ENCODE measurements around the gene OR5H14.
"Not testable (repeated sequence)": the region's sequence is repeated elsewhere in the genome, so short reads cannot be mapped to it uniquely, and the experiment has no call there.

The OR5H14 gene

GRCh38 chr3:98147179-98147578 lies at the start of gene OR5H14:
OR5H14 (plus strand) TSS chr3:98147479; CDS start chr3:98149386, 1,907 bp downstream.
- Mint-ChIP-seq H3K27ac (no peak within 1 kb of the TSS), H3K4me1 (no peaks in the 10 kb centered on the region), H3K36me3 (no peaks in the 10 kb centered on the region), H3K27me3 (no peaks in the 10 kb centered on the region), H3K4me3 (no peak within 1 kb of the TSS), H3K9me3 (no peaks in the 10 kb centered on the region)

GRCh38 chr3:98099848-98100247 lies 47.4 kb upstream of the OR5H14 start:
- H3K27me3 Mint-ChIP-seq: peaks cover 4% of the 10 kb centered on the region
- H3K9me3 Mint-ChIP-seq: peaks cover 5% of the 10 kb centered on the region
- no peaks in the 10 kb centered on the region for H3K4me1 Mint-ChIP-seq
- H3K4me3 Mint-ChIP-seq: no peak overlapping the region
- no peak overlapping the region for H3K27ac Mint-ChIP-seq
- H3K36me3 Mint-ChIP-seq: no peaks in the 10 kb centered on the region

DNA sequence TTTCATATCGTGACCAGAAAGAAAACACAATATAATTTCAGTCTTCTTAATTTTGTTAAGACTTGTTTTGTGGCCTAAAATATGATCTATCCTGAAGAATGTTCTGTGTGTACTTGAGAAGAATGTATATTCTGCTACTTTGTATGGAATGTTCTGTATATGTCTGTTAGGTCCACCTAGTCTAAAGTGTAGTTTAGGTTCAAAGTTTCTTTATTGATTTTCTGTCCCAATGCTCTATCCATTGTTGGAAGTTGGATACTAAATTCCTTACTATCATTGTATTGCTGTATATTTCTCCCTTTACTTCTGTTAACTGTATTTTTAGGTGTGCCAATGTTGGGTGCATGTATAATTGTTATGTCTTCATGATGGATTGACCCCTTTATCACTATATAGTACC lies 39.1 kb upstream of the OR5H14 start:
- Mint-ChIP-seq H3K9me3 (no peaks in the 10 kb centered on the region), H3K4me3 (no peak overlapping the region), H3K4me1 (no peaks in the 10 kb centered on the region), H3K36me3 (no peaks in the 10 kb centered on the region), H3K27ac (no peak overlapping the region), H3K27me3 (peaks cover 4% of the 10 kb centered on the region)

GRCh38 chr3:98109807-98110549 lies 37.3 kb upstream of the OR5H14 start:
- Mint-ChIP-seq H3K27me3 (peaks cover 8% of the 10 kb centered on the region), H3K36me3 (no peaks in the 10 kb centered on the region), H3K27ac (no peak overlapping the region), H3K9me3 (no peaks in the 10 kb centered on the region), H3K4me1 (no peaks in the 10 kb centered on the region), H3K4me3 (no peak overlapping the region)

- no peaks in the 10 kb centered on the region for H3K36me3 Mint-ChIP-seq
- no peaks in the 10 kb centered on the region for H3K9me3 Mint-ChIP-seq
- H3K4me1 Mint-ChIP-seq: no peaks in the 10 kb centered on the region
- no peak overlapping the region for H3K27ac Mint-ChIP-seq
- H3K4me3 Mint-ChIP-seq: no peak overlapping the region
- H3K27me3 Mint-ChIP-seq: peaks cover 8% of the 10 kb centered on the region
These were observed 36.8 kb upstream of the OR5H14 start for GRCh38 chr3:98110550-98110908.

GRCh38 chr3:98114264-98114663 lies 33.0 kb upstream of the OR5H14 start:
- Mint-ChIP-seq H3K4me1 (no peaks in the 10 kb centered on the region), H3K27me3 (peaks cover 3% of the 10 kb centered on the region), H3K36me3 (no peaks in the 10 kb centered on the region), H3K27ac (no peak overlapping the region), H3K4me3 (no peak overlapping the region), H3K9me3 (peaks cover 12% of the 10 kb centered on the region)

- Mint-ChIP-seq H3K9me3 (peaks cover 12% of the 10 kb centered on the region), H3K36me3 (no peaks in the 10 kb centered on the region), H3K4me1 (no peaks in the 10 kb centered on the region), H3K4me3 (no peak overlapping the region), H3K27me3 (peaks cover 3% of the 10 kb centered on the region), H3K27ac (no peak overlapping the region)
These were observed 31.6 kb upstream of the OR5H14 start for GRCh38 chr3:98115717-98116116.

DNA sequence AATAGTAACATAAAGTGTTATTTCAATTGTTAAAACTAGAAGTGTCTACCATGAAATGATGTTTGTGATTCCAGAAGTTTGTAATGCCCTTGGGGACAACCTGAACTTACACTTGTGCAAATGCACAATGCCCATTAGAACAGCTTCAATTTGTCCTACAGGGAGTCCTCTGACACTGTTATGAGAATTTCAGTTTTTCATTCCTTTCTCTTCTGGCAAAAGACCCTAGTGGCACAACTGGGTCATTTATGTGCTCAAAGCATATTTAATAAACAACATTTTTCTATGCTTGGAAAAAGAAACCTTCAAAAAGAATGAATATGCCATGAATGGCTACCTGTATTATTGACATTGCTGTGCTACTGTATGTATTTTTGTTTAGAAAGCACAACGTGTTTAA lies 16.9 kb upstream of the OR5H14 start, which contains the start of gene OR5H1:
Gene OR5H1, plus strand, starts transcription at position 301 of the 400 bp plus-strand sequence. CDS start 1,977 bp downstream, outside the sequence.
- no peaks in the 10 kb centered on the region for H3K36me3 Mint-ChIP-seq
- no peak within 1 kb of the TSS for H3K27ac Mint-ChIP-seq
- no peaks in the 10 kb centered on the region for H3K9me3 Mint-ChIP-seq
- no peaks in the 10 kb centered on the region for H3K4me1 Mint-ChIP-seq
- no peaks in the 10 kb centered on the region for H3K27me3 Mint-ChIP-seq
- no peak within 1 kb of the TSS for H3K4me3 Mint-ChIP-seq

DNA sequence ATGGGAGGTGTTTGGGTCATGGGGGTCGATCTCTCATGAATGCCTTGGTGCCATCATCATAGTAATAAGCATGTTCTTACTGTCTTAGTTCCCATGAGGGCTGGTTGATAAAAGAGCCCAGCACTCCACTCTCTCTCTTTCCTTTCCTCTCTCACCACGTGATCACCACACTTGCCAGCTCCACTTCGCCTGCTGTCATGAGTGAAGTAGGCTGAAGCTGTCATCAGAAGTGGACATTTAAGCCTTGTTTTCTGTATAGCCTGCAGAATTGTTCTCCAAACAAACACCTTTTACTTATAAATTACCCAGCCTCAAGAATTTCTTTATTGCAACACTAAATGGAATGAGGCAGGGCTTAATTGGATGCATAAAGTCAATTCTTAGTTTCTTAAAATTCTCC lies 10.6 kb upstream of the OR5H14 start:
- H3K27ac Mint-ChIP-seq: no peak overlapping the region
- no peaks in the 10 kb centered on the region for H3K36me3 Mint-ChIP-seq
- H3K9me3 Mint-ChIP-seq: no peaks in the 10 kb centered on the region
- no peaks in the 10 kb centered on the region for H3K27me3 Mint-ChIP-seq
- no peaks in the 10 kb centered on the region for H3K4me1 Mint-ChIP-seq
- H3K4me3 Mint-ChIP-seq: no peak overlapping the region

DNA sequence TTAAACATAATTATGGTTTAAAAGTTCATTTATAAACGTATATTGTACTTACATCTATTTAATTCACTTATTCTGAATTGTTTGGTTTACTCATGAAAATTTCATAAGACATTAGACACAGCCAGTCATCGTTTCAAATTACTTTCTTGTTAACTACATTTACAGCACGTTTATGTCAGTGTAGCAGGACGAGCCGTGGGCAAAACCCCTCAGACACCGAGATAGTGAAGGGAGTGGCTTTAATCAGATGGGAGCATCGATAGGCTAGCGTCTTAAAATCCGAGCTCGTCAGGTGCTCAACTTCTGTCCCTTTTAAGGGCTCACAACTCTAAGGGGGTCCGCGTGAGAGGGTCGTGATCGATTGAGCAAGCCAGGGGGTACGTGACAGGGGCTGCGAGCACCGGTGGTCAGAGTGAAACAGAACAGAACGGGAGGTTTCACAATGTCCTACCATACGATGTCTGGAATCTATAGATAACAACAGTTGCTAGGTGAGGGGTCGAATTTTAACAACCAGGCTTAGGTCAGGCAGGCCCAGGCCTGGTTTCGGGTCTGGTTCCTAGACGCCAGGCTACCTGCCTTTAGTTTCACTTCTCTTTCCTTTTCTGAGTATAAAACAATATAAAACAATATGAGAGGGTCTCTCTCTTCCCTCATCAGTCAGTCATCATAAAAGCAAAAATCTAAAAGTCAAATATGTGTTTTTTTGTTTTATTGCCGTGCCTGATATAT lies 9.3 kb upstream of the OR5H14 start:
- H3K27ac Mint-ChIP-seq, H3K4me3 Mint-ChIP-seq, H3K4me1 Mint-ChIP-seq, H3K27me3 Mint-ChIP-seq, H3K9me3 Mint-ChIP-seq, H3K36me3 Mint-ChIP-seq: not testable (repeated sequence)

GRCh38 chr3:98140531-98140930 lies 6.7 kb upstream of the OR5H14 start:
- Mint-ChIP-seq H3K36me3 (no peaks in the 10 kb centered on the region), H3K4me1 (no peaks in the 10 kb centered on the region), H3K4me3 (no peak overlapping the region), H3K9me3 (no peaks in the 10 kb centered on the region), H3K27me3 (no peaks in the 10 kb centered on the region), H3K27ac (no peak overlapping the region)

GRCh38 chr3:98148751-98149150 lies 1.5 kb downstream of the OR5H14 start:
- no peaks in the 10 kb centered on the region for H3K4me1 Mint-ChIP-seq
- H3K27me3 Mint-ChIP-seq: no peaks in the 10 kb centered on the region
- H3K9me3 Mint-ChIP-seq: no peaks in the 10 kb centered on the region
- no peak overlapping the region for H3K27ac Mint-ChIP-seq
- no peaks in the 10 kb centered on the region for H3K36me3 Mint-ChIP-seq
- no peak overlapping the region for H3K4me3 Mint-ChIP-seq

DNA sequence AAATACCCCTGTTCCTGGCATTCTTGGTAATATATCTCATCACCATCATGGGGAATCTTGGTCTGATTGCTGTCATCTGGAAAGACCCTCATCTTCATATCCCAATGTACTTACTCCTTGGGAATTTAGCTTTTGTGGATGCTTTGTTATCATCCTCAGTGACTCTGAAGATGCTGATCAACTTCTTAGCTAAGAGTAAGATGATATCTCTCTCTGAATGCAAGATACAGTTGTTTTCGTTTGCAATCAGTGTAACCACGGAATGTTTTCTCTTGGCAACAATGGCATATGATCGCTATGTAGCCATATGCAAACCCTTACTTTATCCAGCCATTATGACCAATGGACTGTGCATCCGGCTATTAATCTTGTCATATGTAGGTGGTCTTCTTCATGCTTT lies 2.2 kb downstream of the OR5H14 start:
- H3K9me3 Mint-ChIP-seq, H3K4me3 Mint-ChIP-seq, H3K36me3 Mint-ChIP-seq, H3K4me1 Mint-ChIP-seq, H3K27ac Mint-ChIP-seq, H3K27me3 Mint-ChIP-seq: not testable (repeated sequence)

GRCh38 chr3:98151241-98151640 lies 4.0 kb downstream of the OR5H14 start:
- Mint-ChIP-seq H3K4me1 (no peaks in the 10 kb centered on the region), H3K9me3 (no peaks in the 10 kb centered on the region), H3K27me3 (no peaks in the 10 kb centered on the region), H3K4me3 (no peak overlapping the region), H3K27ac (no peak overlapping the region), H3K36me3 (no peaks in the 10 kb centered on the region)

- Mint-ChIP-seq H3K36me3 (no peaks in the 10 kb centered on the region), H3K9me3 (no peaks in the 10 kb centered on the region), H3K4me3 (no peak within 1 kb of the TSS), H3K4me1 (no peaks in the 10 kb centered on the region), H3K27ac (no peak within 1 kb of the TSS), H3K27me3 (peaks cover 3% of the 10 kb centered on the region)
These were observed 19.1 kb downstream of the OR5H14 start, which contains the start of gene OR5H15 for GRCh38 chr3:98166396-98166795. OR5H15 (plus strand) TSS chr3:98166696; CDS start chr3:98168700, 2,004 bp downstream.

DNA sequence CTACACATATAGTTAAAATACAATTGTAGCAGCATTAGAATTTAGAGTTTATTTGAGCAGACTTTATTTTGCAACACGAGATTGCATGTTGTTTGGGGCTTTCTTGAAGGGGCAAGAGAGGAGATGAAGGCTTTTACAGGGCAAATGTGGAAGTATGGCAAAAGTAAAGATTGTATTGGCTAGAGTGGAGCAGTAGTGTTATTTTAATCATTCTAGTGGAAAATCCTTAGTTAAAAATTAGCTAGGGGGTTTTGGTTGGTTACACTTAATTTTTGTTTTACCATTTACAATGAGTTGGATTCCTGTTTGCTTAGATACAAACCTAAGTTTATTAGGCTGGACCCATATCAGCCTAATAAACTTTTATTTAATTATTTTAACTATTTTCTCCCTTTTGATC lies 23.8 kb downstream of the OR5H14 start:
- H3K9me3 Mint-ChIP-seq: no peaks in the 10 kb centered on the region
- no peak overlapping the region for H3K4me3 Mint-ChIP-seq
- no peak overlapping the region for H3K27ac Mint-ChIP-seq
- no peaks in the 10 kb centered on the region for H3K36me3 Mint-ChIP-seq
- no peaks in the 10 kb centered on the region for H3K4me1 Mint-ChIP-seq
- peaks cover 5% of the 10 kb centered on the region for H3K27me3 Mint-ChIP-seq
